Keratinocyte (primary cell): ENCODE data around the gene AQP6. TPM values are rescaled to one million over a fixed set of nuclear protein-coding genes. Genes with fewer than 3 reads are reported as not detected.

Experiments
- DNase-seq: peaks from one replicate; pipeline ENCODE4 v3.0.0-alpha.2; 2011; ENCODE audit warnings: low read depth, missing footprints, low spot score
- FAIRE-seq: peaks from 2 replicates; lab custom pipeline; 2011; peaks lifted over from hg19 to GRCh38; lab: Jason Lieb, UNC
- H2AFZ ChIP-seq: 2 replicates; pipeline ENCODE4 v1.6.0; 2012; ENCODE audit warnings: low read length, control low read depth, inconsistent platforms; ENCODE audit not compliant: control insufficient read depth
- H3K27ac ChIP-seq: 2 replicates; pipeline ENCODE4 v1.5.1; 2011; ENCODE audit warnings: low read length; ENCODE audit not compliant: control insufficient read depth, insufficient read depth
- H3K27me3 ChIP-seq: 3 replicates; pipeline ENCODE4 v1.6.0; 2011; ENCODE audit warnings: low read length; ENCODE audit not compliant: control insufficient read depth, insufficient read depth; ENCODE audit errors: extremely low read depth
- H3K36me3 ChIP-seq, 2 experiments: 2 replicates in 1 of 2; 3 replicates in 1 of 2; pipeline ENCODE4 v1.5.1; 2011; ENCODE audit warnings: low read length in 2 of 2, mild to moderate bottlenecking in 1 of 2; ENCODE audit not compliant: control insufficient read depth in 2 of 2, insufficient read depth in 2 of 2; ENCODE audit errors: extremely low read depth in 1 of 2
- H3K4me1 ChIP-seq: 3 replicates; pipeline ENCODE4 v1.5.1; 2011; ENCODE audit warnings: low read length; ENCODE audit not compliant: control insufficient read depth, insufficient read depth; ENCODE audit errors: extremely low read depth
- H3K4me2 ChIP-seq: 3 replicates; pipeline ENCODE4 v1.6.0; 2011; ENCODE audit warnings: low read depth, low read length; ENCODE audit not compliant: control insufficient read depth, insufficient read depth; ENCODE audit errors: extremely low read depth
- H3K4me3 ChIP-seq, 3 experiments: fragments of 200-600 bp in 1 of 3; sonication (generic) in 1 of 3; 2 replicates in 2 of 3; 3 replicates in 1 of 3; pipeline ENCODE4 v1.5.1; 2011 to 2016; ENCODE audit warnings: low read length in 3 of 3, mild to moderate bottlenecking in 3 of 3, control low read depth in 2 of 3, inconsistent platforms in 1 of 3, low read depth in 1 of 3, mixed read lengths in 1 of 3, mixed run types in 1 of 3, moderate library complexity in 1 of 3; ENCODE audit not compliant: control insufficient read depth in 2 of 3, insufficient read depth in 2 of 3; ENCODE audit errors: extremely low read depth in 1 of 3
- H3K79me2 ChIP-seq: 2 replicates; pipeline ENCODE4 v1.6.0; 2012; ENCODE audit warnings: low read length; ENCODE audit not compliant: control insufficient read depth, insufficient read depth
- H3K9ac ChIP-seq: 3 replicates; pipeline ENCODE4 v1.6.0; 2011; ENCODE audit warnings: low read length; ENCODE audit not compliant: control insufficient read depth, insufficient read depth; ENCODE audit errors: extremely low read depth
- H3K9me1 ChIP-seq: 3 replicates; pipeline ENCODE4 v1.6.0; 2011; ENCODE audit warnings: low read length; ENCODE audit not compliant: control insufficient read depth, insufficient read depth; ENCODE audit errors: extremely low read depth
- H3K9me3 ChIP-seq: 2 replicates; pipeline ENCODE4 v1.5.1; 2012; ENCODE audit warnings: low read depth, low read length; ENCODE audit not compliant: control insufficient read depth
- H4K20me1 ChIP-seq: 3 replicates; pipeline ENCODE4 v1.6.0; 2011; ENCODE audit warnings: low read length; ENCODE audit not compliant: control insufficient read depth, insufficient read depth; ENCODE audit errors: extremely low read depth
- CTCF ChIP-seq, 3 experiments: IDR thresholded peaks in 1 of 3; conservative IDR thresholded peaks in 1 of 3; optimal IDR thresholded peaks in 1 of 3; 2 replicates in 2 of 3; 3 replicates in 1 of 3; pipeline versions ENCODE3 to v1.5.1; 2011; ENCODE audit warnings: low read length in 3 of 3, mild to moderate bottlenecking in 3 of 3, moderate library complexity in 2 of 3, control low read depth in 1 of 3, inconsistent platforms in 1 of 3; ENCODE audit not compliant: insufficient read depth in 2 of 3; ENCODE audit errors: extremely low read depth in 1 of 3
- EZH2 ChIP-seq: IDR thresholded peaks from one replicate; pipeline ENCODE4 v1.6.1; 2012; ENCODE audit warnings: inconsistent platforms, mild to moderate bottlenecking, low read length, moderate library complexity
- dilution Hi-C: fragments of 300-500 bp; cut with MboI; formaldehyde crosslinking; loops from one replicate; pipeline ENCODE4 v1.7.0; 2020; ENCODE audit warnings: low sequenced_read_pairs; ENCODE audit not compliant: extremely low pct_ligation_motif_present
- polyA plus RNA-seq, 5 experiments: library from polyadenylated mRNA; depleted of rRNA in 3 of 5; stranded (reverse) in 3 of 5; stranded (forward) in 1 of 5; unstranded in 1 of 5; fragments of >200 nt; gene quantifications; 1 replicate in 1 of 5; 2 replicates in 3 of 5; 3 replicates in 1 of 5; pipeline versions ENCODE4 v1.2.1 to v1.2.3, GENCODE V29; 2011 to 2012; ENCODE audit warnings: missing spikeins in 2 of 5, low read depth in 1 of 5, low replicate concordance in 1 of 5

The AQP6 gene
- polyA plus RNA-seq, 1 donor (not counting 4 experiments of a cell fraction or from before 2014, with no cell fraction given) = 0.45 TPM

- Histone ChIP-seq H3K9me1 (no peaks in the 10 kb centered on the region), H4K20me1 (no peaks in the 10 kb centered on the region), H3K9me3 (no peaks in the 10 kb centered on the region), H3K79me2 (no peaks in the 10 kb centered on the region), H3K4me3 (no peak overlapping the region), H3K4me1 (peaks cover 31% of the 10 kb centered on the region), H2AFZ (no peak overlapping the region), H3K27me3 (no peaks in the 10 kb centered on the region), H3K4me2 (no peak overlapping the region), H3K27ac (no peak overlapping the region), H3K9ac (no peak overlapping the region), H3K36me3 (no peaks in the 10 kb centered on the region)
- dilution Hi-C loops = no loop called here
- FAIRE-seq (no peak), DNase-seq (no peak)
- TF ChIP-seq CTCF (optimal IDR thresholded peaks at IDR 0.05 in 1 of 3, IDR thresholded peaks at IDR 0.05 in 1 of 3, conservative IDR thresholded peaks at IDR 0.05 in 1 of 3; ENCODE audit: extremely low read depth in 1 of 3, insufficient read depth in 2 of 3, low read length in 3 of 3) (no peak), EZH2 (no peak)
These were observed 33.4 kb upstream of the AQP6 start for GRCh38 chr12:49939307-49939706.

DNA sequence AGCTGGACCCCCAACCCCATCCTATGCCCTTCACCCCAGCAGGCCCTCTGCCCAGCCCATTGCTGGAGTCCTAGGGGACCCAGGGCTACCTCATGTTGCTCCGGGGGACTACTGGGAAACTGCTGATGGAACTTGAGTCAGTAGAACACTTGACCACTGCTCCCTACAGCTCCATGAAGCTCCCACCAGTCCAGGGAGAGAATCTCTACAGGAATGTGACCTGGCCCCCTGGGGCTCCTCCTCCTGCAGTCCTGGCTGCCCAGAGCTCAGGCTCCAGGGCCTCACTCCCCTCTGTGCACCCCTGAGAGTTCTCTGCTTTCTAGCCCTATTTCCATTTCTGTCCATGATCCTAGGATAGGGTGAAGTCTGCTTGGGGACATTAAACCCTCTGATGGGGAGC lies 33.0 kb upstream of the AQP6 start:
- Histone ChIP-seq H3K9me1 (no peaks in the 10 kb centered on the region), H3K27ac (no peak overlapping the region), H2AFZ (no peak overlapping the region), H4K20me1 (no peaks in the 10 kb centered on the region), H3K36me3 (no peaks in the 10 kb centered on the region), H3K4me1 (peaks cover 31% of the 10 kb centered on the region), H3K9ac (no peak overlapping the region), H3K27me3 (no peaks in the 10 kb centered on the region), H3K4me3 (no peak overlapping the region), H3K4me2 (no peak overlapping the region), H3K79me2 (no peaks in the 10 kb centered on the region), H3K9me3 (no peaks in the 10 kb centered on the region)
- TF ChIP-seq EZH2 (no peak), CTCF (optimal IDR thresholded peaks at IDR 0.05 in 1 of 3, IDR thresholded peaks at IDR 0.05 in 1 of 3, conservative IDR thresholded peaks at IDR 0.05 in 1 of 3; ENCODE audit: extremely low read depth in 1 of 3, insufficient read depth in 2 of 3, low read length in 3 of 3) (no peak)
- dilution Hi-C loops = no loop called here
- no peak for FAIRE-seq
- no peak for DNase-seq
